Endothelial cell of coronary artery (primary cell): ENCODE data around the gene OR8I2. TPM values are rescaled to one million over a fixed set of nuclear protein-coding genes. Genes with fewer than 3 reads are reported as not detected.

Experiments used
- total RNA-seq: library from RNA; depleted of rRNA; stranded (reverse); fragments of >200 nt; gene quantifications from 2 replicates; pipeline ENCODE4 v1.2.3, GENCODE V29; 2014

OR8I2 gene
- total RNA-seq, result not detected in 2 replicates

DNA sequence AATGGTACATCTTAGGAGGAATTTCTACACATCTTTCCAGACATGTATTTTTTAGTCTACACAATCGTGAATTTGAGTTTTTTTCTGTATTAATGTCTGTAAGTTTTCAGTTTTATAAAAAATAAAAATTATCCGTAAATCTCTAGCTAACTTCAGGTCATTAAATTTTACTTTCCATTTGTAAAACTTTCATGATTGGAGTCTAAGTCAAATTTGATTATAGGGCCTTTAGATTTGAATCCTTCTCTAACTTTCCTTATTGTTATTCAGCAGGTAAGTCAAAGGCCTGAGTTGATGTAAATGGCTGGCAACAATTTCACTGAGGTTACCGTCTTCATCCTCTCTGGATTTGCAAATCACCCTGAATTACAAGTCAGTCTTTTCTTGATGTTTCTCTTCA is at the start of gene OR8I2:
TSS of gene OR8I2 (plus strand) at position 301 of the 400 bp plus-strand sequence. CDS start at position 301, 0 bp downstream.

DNA sequence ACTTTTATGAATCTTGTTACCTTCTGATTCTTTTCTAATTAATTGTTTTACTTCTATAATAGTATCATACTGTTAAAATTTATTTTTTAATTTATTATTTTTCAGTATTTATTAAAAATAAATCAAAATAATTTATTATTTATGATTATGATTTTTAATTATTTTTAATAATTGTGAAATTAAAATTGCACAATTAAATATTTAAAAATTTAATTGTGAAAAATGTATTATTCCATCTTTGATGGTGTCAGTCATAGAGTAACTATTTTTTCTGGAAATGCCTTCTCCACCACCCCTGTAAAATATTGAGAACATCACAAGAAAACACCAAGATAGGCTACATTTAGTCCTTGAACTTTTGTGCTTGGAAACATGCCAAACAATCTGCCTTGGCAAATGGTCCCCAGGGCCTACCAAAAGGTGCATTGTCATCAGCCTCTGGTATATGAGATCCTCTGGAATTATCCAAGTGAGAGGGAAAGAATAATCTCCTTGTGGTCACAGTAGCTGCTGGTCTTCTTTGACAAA is 10.2 kb downstream of the OR8I2 start, which contains the start of gene OR8H2:
TSS of gene OR8H2 (plus strand) at position 478 of the 528 bp plus-strand sequence. CDS start 1,356 bp downstream, outside the sequence.

DNA sequence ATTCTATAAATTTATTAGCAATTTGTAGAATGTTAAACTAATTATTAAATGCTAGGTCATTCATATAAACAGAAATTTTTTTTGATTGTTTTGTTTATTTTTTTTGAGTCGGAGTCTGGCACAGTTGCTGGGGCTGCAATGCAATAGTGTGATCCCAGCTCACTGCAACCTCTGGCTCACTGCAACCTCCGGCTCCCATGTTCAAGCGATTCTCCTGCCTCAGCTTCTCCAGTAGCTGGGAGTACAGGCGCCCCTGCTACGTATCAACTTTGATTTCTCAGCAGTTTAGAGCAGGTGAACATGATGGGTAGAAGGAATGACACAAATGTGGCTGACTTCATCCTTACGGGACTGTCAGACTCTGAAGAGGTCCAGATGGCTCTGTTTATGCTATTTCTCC is 29.0 kb downstream of the OR8I2 start, which contains the start of gene OR8H3:
TSS of gene OR8H3 (plus strand) at position 301 of the 400 bp plus-strand sequence. CDS start at position 301, 0 bp downstream.

DNA sequence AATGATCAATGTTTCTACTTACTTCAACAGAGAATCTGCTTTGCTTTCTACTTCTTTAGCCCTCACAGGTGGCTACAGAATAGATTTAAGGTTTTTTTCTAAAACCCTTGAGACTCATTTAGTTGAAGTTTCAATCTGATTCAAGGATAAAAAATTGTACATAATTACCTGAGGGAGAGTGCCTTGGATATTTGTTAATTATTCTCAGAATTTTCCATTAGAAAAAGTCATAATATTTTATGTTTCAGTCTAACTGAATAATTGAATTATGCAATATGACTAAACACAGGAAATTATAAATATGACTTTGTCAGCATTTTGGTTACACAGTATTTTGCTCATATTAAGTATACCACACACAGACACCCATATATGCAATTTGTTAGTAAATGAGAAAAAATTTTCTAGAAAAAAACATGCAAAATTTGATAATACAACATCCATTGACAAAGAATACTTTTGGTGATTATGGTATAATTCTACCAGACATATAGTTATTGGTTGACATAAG is 47.1 kb downstream of the OR8I2 start, which contains the start of gene OR8J3:
TSS of gene OR8J3 (minus strand) at position 51 of the 511 bp plus-strand sequence. CDS start 2,483 bp downstream, outside the sequence.

Other genes with a start within 250 kb of the OR8I2 start
- not detected in 2 replicates for gene TRIM51, start 210.0 kb upstream of the OR8I2 start, total RNA-seq
- gene OR5W2, start 178.7 kb upstream of the OR8I2 start, total RNA-seq, result not detected in 2 replicates
- not detected in 2 replicates for gene OR5I1, start 156.9 kb upstream of the OR8I2 start, total RNA-seq
- gene OR10AG1, start 123.4 kb upstream of the OR8I2 start, total RNA-seq, result not detected in 2 replicates
- gene OR5F1, start 98.7 kb upstream of the OR8I2 start, total RNA-seq, result not detected in 2 replicates
- gene OR5AS1, start 65.7 kb upstream of the OR8I2 start, total RNA-seq, result not detected in 2 replicates
- not detected in 2 replicates for gene OR8H2, start 10.4 kb downstream of the OR8I2 start, total RNA-seq
- not detected in 2 replicates for gene OR8H3, start 29.1 kb downstream of the OR8I2 start, total RNA-seq
- gene OR8J3, start 46.9 kb downstream of the OR8I2 start, total RNA-seq, result not detected in 2 replicates
- gene OR8K5, start 67.0 kb downstream of the OR8I2 start, total RNA-seq, result not detected in 2 replicates
- not detected in 2 replicates for gene OR5J2, start 83.3 kb downstream of the OR8I2 start, total RNA-seq
- not detected in 2 replicates for gene OR5T2, start 140.9 kb downstream of the OR8I2 start, total RNA-seq
- not detected in 2 replicates for gene OR5T3, start 158.9 kb downstream of the OR8I2 start, total RNA-seq
- gene OR5T1, start 180.8 kb downstream of the OR8I2 start, total RNA-seq, result not detected in 2 replicates
- not detected in 2 replicates for gene OR8H1, start 198.9 kb downstream of the OR8I2 start, total RNA-seq
- gene OR8K3, start 221.8 kb downstream of the OR8I2 start, total RNA-seq, result not detected in 2 replicates